ENCODE data around the gene CRYL1.

The CRYL1 gene

GRCh38 chr13:20388184-20388583, 137.5 kb downstream of the CRYL1 start:
- DNase-seq (ENCODE audit: low read depth in 1 of 2, low spot score in 1 of 2): no peak
- no peak overlapping the region for H3K4me3 ChIP-seq (replicated peaks; ENCODE audit: insufficient read depth, low read length)
- no peak for TF ChIP-seq POLR2AphosphoS5 (IDR thresholded peaks at IDR 0.05; ENCODE audit: low read depth)
- TF ChIP-seq CTCF (IDR thresholded peaks at IDR 0.05; ENCODE audit: insufficient read depth, low read length): no peak
- no peak for TF ChIP-seq REST (IDR thresholded peaks at IDR 0.05; ENCODE audit: insufficient replicate concordance, low read depth)
- no peak for TF ChIP-seq SPI1 (IDR thresholded peaks at IDR 0.05; ENCODE audit: borderline replicate concordance, low read depth)
- no peak for TF ChIP-seq GABPA (IDR thresholded peaks at IDR 0.05; ENCODE audit: low read depth)
- H3K27me3 ChIP-seq (ENCODE audit: insufficient read depth, poor library complexity, severe bottlenecking): no peaks in the 10 kb centered on the region
- peak overlapping the region; percentile 14 for H3K27ac ChIP-seq (replicated peaks)

GRCh38 chr13:20387441-20387971, 138.2 kb downstream of the CRYL1 start:
- DNase-seq (ENCODE audit: low read depth in 1 of 2, low spot score in 1 of 2): peak; percentile 25 to 40
- no peak overlapping the region for H3K4me3 ChIP-seq (replicated peaks; ENCODE audit: insufficient read depth, low read length)
- no peaks in the 10 kb centered on the region for H3K27me3 ChIP-seq (ENCODE audit: insufficient read depth, poor library complexity, severe bottlenecking)
- peak overlapping the region; percentile 14; the same call in 1 of the 2 replicates for H3K27ac ChIP-seq (replicated peaks)
- TF ChIP-seq POLR2AphosphoS5 (IDR thresholded peaks at IDR 0.05; ENCODE audit: low read depth) (no peak), GABPA (IDR thresholded peaks at IDR 0.05; ENCODE audit: low read depth) (no peak), REST (IDR thresholded peaks at IDR 0.05; ENCODE audit: insufficient replicate concordance, low read depth) (no peak), CTCF (IDR thresholded peaks at IDR 0.05; ENCODE audit: insufficient read depth, low read length) (no peak)

- Histone ChIP-seq H3K27ac (replicated peaks) (no peak overlapping the region), H3K4me3 (replicated peaks; ENCODE audit: insufficient read depth, low read length) (no peak overlapping the region), H3K27me3 (ENCODE audit: insufficient read depth, poor library complexity, severe bottlenecking) (no peaks in the 10 kb centered on the region)
- no peak for DNase-seq (ENCODE audit: low read depth in 1 of 2, low spot score in 1 of 2)
- TF ChIP-seq SPI1 (IDR thresholded peaks at IDR 0.05; ENCODE audit: borderline replicate concordance, low read depth) (no peak), POLR2AphosphoS5 (IDR thresholded peaks at IDR 0.05; ENCODE audit: low read depth) (no peak), GABPA (IDR thresholded peaks at IDR 0.05; ENCODE audit: low read depth) (no peak), REST (IDR thresholded peaks at IDR 0.05; ENCODE audit: insufficient replicate concordance, low read depth) (no peak), CTCF (IDR thresholded peaks at IDR 0.05; ENCODE audit: insufficient read depth, low read length) (no peak)
These were observed 138.7 kb downstream of the CRYL1 start for GRCh38 chr13:20387006-20387405.
